Measurements from ENCODE around the gene GPC1.
"Not testable (repeated sequence)": the region's sequence is repeated elsewhere in the genome, so short reads cannot be mapped to it uniquely, and the experiment has no call there.

The GPC1 gene, protein sequence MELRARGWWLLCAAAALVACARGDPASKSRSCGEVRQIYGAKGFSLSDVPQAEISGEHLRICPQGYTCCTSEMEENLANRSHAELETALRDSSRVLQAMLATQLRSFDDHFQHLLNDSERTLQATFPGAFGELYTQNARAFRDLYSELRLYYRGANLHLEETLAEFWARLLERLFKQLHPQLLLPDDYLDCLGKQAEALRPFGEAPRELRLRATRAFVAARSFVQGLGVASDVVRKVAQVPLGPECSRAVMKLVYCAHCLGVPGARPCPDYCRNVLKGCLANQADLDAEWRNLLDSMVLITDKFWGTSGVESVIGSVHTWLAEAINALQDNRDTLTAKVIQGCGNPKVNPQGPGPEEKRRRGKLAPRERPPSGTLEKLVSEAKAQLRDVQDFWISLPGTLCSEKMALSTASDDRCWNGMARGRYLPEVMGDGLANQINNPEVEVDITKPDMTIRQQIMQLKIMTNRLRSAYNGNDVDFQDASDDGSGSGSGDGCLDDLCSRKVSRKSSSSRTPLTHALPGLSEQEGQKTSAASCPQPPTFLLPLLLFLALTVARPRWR

DNA sequence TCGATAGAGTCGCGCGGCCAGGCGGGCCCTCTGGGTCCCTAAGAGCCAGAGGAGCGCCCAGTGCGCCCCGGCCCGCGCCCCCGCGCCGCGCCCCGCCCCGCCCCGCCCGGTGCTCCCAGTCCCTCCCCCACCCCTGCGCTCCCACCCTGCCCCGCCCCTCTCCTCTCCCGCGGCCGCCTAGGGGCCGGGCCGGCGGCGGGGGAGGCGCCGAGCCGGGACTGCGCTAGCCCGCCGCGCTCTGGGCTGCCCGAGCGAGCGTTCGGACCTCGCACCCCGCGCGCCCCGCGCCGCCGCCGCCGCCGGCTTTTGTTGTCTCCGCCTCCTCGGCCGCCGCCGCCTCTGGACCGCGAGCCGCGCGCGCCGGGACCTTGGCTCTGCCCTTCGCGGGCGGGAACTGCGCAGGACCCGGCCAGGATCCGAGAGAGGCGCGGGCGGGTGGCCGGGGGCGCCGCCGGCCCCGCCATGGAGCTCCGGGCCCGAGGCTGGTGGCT lies at the start of gene GPC1:
TSS of gene GPC1 (plus strand) at position 207 of the 491 bp plus-strand sequence. CDS start at position 463, 256 bp downstream.
- Mint-ChIP-seq H3K4me1 (ENCODE audit: low read depth) (peaks cover 12% of the 10 kb centered on the region), H3K27ac (peak within 1 kb of the TSS; percentile 87), H3K27me3 (ENCODE audit: low read depth) (peaks cover 15% of the 10 kb centered on the region), H3K9me3 (no peaks in the 10 kb centered on the region), H3K36me3 (ENCODE audit: low read depth) (no peaks in the 10 kb centered on the region), H3K4me3 (peak within 1 kb of the TSS; percentile 89)
- DNase-seq (ENCODE audit: low spot score): peak; percentile 71

DNA sequence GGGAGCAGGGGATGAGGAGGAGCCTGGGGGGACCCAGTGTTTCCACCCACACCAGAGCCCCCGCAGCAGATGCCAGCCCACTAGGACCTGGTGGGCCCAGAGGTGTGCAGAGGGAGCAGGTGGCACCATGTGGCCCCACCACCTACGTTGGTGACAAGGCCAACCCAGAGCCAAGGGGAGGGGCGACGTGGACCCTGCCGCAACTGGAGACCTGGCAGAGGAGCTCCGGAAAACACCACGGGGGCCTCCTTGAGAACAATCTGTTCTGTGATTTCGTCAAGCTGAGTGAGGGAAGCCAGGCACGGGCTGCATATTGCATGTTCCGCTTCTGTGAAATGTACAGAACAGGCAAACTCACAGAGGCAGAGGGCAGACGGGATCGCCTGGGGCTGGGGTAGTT lies 49.1 kb upstream of the GPC1 start:
- no peak overlapping the region for H3K27ac Mint-ChIP-seq
- no peak for DNase-seq (ENCODE audit: low spot score)
- H3K9me3 Mint-ChIP-seq: no peaks in the 10 kb centered on the region
- H3K4me1 Mint-ChIP-seq (ENCODE audit: low read depth): peaks cover 4% of the 10 kb centered on the region
- H3K27me3 Mint-ChIP-seq (ENCODE audit: low read depth): peaks cover 4% of the 10 kb centered on the region
- H3K4me3 Mint-ChIP-seq: no peak overlapping the region
- H3K36me3 Mint-ChIP-seq (ENCODE audit: low read depth): no peaks in the 10 kb centered on the region

DNA sequence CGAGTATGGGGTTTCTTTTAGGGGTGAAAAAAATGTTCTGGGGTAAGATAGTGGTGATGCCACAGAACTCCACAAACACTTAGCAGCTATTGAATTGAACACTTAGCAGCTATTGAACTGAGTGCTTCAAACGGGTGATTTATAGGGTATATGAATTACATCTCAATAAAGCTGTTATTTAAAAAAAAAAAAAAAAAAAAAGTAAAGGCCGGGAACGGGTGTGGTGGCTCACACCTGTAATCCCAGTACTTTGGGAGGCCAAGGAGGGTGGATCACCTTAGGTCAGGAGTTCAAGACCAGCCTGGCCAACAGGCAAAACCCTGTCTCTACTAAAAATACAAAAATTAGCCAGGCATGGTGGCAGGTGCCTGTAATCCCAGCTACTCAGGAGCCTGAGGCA lies 48.7 kb upstream of the GPC1 start:
- H3K36me3 Mint-ChIP-seq (ENCODE audit: low read depth); DNase-seq (ENCODE audit: low spot score); H3K27me3 Mint-ChIP-seq (ENCODE audit: low read depth); H3K4me3 Mint-ChIP-seq; H3K4me1 Mint-ChIP-seq (ENCODE audit: low read depth); H3K27ac Mint-ChIP-seq; H3K9me3 Mint-ChIP-seq: not testable (repeated sequence)

DNA sequence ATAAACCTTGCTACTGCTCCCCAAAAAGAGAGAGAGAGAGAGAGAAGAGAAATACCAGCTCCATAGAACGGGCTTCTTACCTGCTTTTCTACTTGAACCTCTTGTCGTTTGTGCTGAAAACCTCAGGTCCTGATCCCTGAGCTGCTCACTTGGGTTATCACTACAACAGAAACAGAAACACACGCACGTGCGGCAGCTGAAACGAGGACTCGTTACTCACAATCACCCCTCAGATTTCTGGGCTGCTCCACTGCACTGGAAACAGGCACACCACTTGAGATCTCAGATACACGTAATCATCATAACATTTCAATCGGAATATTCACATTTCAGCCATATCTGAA lies 48.2 kb upstream of the GPC1 start:
- DNase-seq (ENCODE audit: low spot score): no peak
- Mint-ChIP-seq H3K9me3 (no peaks in the 10 kb centered on the region), H3K4me1 (ENCODE audit: low read depth) (peaks cover 4% of the 10 kb centered on the region), H3K27me3 (ENCODE audit: low read depth) (peaks cover 4% of the 10 kb centered on the region), H3K36me3 (ENCODE audit: low read depth) (no peaks in the 10 kb centered on the region), H3K27ac (no peak overlapping the region), H3K4me3 (no peak overlapping the region)

DNA sequence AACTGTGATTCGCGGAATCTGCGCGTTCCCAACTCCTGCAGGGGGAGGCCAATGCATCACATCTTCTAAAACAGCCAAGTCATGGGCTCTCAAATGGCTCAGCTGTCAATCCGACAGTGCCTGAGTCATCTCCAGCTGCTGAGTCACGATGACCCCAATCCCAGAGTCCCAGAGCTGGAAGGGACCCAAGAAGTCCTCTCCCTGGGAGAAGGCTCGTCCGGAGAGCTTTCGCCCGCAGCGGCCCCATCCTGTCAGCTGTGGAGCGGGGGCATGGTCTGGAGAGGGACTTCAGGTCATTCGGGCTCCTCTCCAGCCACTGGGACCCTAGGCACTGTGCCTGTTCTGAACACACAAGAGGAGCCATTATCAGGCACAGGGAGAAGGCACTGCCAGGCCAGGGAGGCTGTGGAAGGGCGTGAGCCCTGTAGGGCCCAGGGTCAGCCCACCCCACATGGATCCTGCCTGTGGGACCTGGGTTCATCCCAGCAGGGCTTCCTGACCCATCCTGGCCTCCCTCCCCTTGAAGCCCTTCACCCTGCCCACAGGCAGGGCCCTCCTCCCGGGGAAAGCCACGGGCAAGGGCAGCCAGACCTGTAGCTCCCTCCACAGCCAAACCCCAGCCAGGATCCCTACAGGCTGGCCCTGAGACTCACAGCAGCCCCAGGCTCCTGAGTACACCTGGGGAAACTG lies 47.6 kb upstream of the GPC1 start:
- no peak for DNase-seq (ENCODE audit: low spot score)
- Mint-ChIP-seq H3K9me3 (no peaks in the 10 kb centered on the region), H3K27me3 (ENCODE audit: low read depth) (peaks cover 3% of the 10 kb centered on the region), H3K36me3 (ENCODE audit: low read depth) (no peaks in the 10 kb centered on the region), H3K4me3 (no peak overlapping the region), H3K27ac (no peak overlapping the region), H3K4me1 (ENCODE audit: low read depth) (peaks cover 7% of the 10 kb centered on the region)

DNA sequence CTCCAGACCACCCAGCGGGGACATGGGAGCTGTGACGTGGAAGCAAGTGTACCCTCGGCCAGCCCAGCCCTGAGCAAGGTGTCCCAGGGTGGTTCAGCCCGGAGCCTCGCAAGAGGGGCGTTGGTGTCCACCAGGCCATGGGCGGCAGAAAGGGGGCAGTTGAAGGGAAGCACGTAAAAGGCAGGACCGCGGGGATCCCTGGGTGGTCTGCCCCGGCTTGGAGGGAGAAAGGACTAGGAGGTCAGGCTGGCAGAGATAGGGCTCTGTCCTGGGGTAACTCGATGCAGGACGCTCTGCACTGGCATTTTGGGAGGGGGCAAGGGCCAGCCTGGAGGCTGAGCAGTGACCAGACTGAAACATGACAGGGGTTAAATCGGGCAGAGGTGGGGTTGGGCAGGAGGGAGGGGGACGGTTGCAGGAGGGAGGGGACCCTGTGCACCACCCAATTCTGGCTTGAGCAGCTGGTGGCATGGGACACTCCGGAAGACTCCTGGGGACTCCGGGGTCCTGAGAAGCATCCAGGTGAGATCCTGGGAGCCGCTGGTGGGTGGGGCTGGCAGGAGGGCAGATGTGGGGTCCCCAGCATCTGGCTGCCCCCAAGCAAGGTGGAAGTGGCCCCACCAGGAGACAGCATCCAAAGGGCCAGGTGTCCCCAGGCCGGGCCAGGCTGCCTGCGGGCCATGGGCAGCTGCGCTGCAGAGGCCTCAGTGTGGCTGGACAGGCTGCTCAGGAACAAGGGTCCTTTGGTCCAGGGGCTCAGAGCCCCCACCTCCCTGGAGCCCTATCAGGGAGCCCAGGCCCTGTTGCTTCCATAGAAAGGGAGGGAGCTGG lies 46.8 kb upstream of the GPC1 start:
- Mint-ChIP-seq H3K27me3 (ENCODE audit: low read depth) (peaks cover 3% of the 10 kb centered on the region), H3K27ac (no peak overlapping the region), H3K9me3 (no peaks in the 10 kb centered on the region), H3K4me1 (ENCODE audit: low read depth) (peaks cover 11% of the 10 kb centered on the region), H3K4me3 (no peak overlapping the region), H3K36me3 (ENCODE audit: low read depth) (no peaks in the 10 kb centered on the region)
- DNase-seq (ENCODE audit: low spot score): no peak

DNA sequence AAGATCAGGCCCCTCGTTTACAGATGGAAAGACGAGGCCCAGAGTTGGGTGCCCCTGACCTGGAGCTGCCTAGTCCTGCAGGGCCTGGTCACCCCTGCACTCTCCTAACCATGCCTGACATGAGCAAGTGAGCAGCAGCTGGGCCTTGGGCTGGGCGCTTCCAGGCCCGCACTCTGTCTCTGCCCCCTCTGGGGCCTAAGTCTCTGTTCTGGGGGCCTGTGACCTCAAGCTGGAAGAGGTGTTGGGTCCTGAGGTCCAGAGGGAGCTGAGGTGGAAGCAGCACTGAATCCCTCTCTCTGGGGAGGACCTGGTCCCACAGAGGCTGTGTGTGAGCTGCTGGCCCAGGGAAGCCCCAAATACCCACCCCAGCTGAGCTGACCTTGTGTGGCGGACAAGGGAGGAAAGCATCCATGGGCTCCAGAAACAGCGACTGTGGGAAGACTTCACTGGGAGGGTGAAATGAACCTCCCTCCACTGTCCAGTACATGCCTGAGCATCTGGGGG lies 46.1 kb upstream of the GPC1 start:
- no peak for DNase-seq (ENCODE audit: low spot score)
- H3K27ac Mint-ChIP-seq: no peak overlapping the region
- peaks cover 11% of the 10 kb centered on the region for H3K4me1 Mint-ChIP-seq (ENCODE audit: low read depth)
- H3K9me3 Mint-ChIP-seq: no peaks in the 10 kb centered on the region
- no peak overlapping the region for H3K4me3 Mint-ChIP-seq
- no peaks in the 10 kb centered on the region for H3K36me3 Mint-ChIP-seq (ENCODE audit: low read depth)
- peaks cover 3% of the 10 kb centered on the region for H3K27me3 Mint-ChIP-seq (ENCODE audit: low read depth)

DNA sequence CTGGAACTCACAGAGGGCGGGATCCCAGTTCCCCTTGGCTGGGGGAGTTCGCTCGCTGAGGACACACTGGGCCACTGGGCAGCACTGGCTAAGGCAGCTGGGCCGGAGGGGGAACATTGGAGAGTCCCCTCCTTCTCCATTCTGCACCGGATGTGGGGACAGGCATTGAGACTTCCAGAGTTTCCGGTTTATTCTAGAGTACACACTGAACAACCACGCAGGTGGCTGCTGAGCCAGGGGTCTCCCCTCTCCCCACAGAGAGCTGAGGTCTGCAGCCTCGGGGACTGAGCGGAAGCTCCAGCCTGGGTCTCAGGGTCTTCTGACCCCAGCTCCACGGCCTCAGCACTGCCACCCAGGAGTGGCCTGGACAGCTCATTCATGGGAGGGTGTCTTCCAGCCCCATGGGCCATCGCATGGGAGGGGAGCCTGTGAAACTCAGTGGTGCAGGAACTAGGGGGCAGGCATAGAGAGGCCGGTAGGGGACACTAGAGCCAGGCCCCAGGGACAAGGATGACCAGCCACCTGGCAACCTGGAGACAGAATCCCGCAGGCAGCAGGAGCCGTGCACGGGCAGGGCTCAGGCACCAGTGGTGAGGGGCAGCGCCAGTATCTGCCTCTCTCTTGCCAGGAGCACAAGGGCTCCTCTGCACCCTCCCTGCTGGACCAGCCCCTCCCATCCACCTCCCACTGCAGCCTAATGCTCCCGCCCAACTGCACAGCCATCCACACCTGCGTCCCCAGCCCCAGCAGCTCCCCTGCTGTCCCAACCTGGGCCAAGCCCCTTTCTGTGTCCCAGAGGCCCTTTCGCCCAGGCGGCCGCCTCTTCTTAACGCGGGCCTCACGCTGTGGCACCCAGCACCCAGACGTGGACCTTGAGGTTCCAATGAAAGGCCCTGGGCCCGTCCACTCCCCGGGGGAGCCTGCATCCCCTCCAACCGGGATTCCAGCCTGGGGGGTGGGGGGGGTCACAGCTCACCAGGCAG lies 45.1 kb upstream of the GPC1 start:
- no peak for DNase-seq (ENCODE audit: low spot score)
- peak overlapping the region; percentile 32 for H3K4me3 Mint-ChIP-seq
- peaks cover 3% of the 10 kb centered on the region for H3K27me3 Mint-ChIP-seq (ENCODE audit: low read depth)
- H3K4me1 Mint-ChIP-seq (ENCODE audit: low read depth): peaks cover 11% of the 10 kb centered on the region
- H3K27ac Mint-ChIP-seq: peak overlapping the region; percentile 20
- H3K36me3 Mint-ChIP-seq (ENCODE audit: low read depth): no peaks in the 10 kb centered on the region
- H3K9me3 Mint-ChIP-seq: no peaks in the 10 kb centered on the region

DNA sequence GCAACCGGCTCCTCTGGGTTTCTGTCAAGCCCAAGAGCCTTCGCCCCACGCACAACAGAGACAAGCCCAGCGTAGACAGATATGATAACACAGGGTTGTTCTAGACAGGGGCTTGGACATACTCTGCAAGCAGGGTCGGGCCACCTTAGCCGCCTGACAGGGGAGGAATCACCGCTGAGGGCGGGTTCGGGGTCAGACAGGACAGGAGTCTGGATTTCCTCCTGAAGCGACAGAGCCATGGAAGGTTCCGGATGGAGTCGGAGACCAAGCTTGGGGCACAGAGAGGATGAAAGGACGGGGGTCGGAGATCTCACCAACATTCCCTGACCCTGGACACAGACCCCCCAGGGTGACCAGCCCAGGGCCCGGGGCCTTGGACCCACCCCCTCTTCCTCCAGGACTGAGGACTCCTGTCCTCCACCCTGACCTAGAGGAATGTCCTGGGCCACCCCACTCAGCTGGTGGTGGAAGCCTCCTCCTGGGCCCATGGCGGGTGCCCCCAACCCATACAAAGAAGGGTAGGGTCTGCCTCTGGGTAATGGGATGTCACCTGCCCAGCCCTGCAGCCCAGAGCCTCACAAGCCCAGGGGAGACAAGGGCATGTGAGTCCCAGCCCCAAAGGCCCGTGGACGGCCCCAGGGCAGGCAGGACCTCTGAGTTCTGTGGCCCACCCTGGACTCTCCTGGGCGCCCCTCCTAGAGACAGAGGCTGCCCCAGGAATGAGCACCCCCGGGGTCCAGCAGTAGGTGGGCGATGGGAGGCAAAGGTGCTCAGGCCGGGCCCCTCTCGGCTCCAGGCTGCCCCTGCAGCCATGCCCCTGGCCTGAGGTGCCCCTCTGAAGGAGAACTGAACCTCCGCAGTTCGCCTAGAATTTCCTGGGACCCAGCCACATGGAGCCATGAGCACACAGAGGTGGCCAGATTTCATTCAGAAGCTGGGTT lies 44.1 kb upstream of the GPC1 start:
- H3K4me1 Mint-ChIP-seq (ENCODE audit: low read depth): peaks cover 11% of the 10 kb centered on the region
- no peaks in the 10 kb centered on the region for H3K9me3 Mint-ChIP-seq
- peak overlapping the region; percentile 20 for H3K27ac Mint-ChIP-seq
- H3K27me3 Mint-ChIP-seq (ENCODE audit: low read depth): peaks cover 3% of the 10 kb centered on the region
- H3K36me3 Mint-ChIP-seq (ENCODE audit: low read depth): no peaks in the 10 kb centered on the region
- H3K4me3 Mint-ChIP-seq: no peak overlapping the region
- no peak for DNase-seq (ENCODE audit: low spot score)

DNA sequence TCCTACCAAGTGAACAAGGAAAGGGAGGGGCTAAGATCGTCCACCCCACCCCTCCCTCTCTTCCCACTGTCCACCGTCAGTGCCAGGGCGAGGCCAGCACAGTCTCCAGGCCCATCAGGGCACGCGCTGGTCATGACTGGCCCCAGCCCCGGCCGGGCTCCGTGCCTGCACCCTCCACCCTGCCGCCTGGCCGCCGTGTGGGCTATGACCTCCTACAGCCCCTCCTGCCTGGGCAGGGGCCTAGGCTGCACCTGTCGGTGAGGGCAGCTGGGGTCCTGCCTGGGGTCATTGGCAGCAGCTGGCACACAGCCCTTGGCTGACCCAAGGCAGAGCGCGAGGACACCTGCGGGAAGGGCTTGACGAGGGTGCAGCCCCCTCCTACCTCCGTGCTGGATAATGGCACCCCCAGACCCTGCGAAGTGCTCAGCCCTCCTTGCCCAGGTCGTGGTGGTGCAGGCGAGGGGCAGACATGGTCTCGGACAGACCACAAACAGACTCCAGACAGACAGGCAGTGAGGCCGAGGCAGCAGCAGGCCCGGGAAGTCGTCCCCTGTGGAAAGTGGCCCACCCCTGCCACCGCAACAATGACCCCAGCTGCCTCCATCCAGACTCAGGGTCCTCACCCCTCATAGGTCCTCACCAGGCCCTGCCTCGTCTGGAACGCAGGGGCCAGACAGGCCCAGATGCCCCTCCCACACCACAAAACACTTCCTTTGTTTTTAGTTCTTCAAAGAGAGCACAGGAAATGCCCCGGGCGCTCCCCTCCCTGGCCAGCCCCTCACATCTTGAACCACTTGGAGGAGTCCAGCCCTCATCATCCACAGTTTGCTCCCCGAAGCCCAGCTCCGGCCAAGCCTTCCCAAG lies 43.1 kb upstream of the GPC1 start:
- H3K9me3 Mint-ChIP-seq: no peaks in the 10 kb centered on the region
- no peak for DNase-seq (ENCODE audit: low spot score)
- H3K4me1 Mint-ChIP-seq (ENCODE audit: low read depth): peaks cover 11% of the 10 kb centered on the region
- no peaks in the 10 kb centered on the region for H3K36me3 Mint-ChIP-seq (ENCODE audit: low read depth)
- H3K4me3 Mint-ChIP-seq: peak overlapping the region; percentile 60
- H3K27ac Mint-ChIP-seq: peak overlapping the region; percentile 82
- peaks cover 2% of the 10 kb centered on the region for H3K27me3 Mint-ChIP-seq (ENCODE audit: low read depth)

Data from T-helper 2 cell treated with Interferon-gamma antibody and Interleukin-4, amounts not matched to agents 5 μg/mL and 100 μg/mL, for 36 hours (primary cell).